HepG2 (cell line): ENCODE results near the gene SRRM4. TPM values are rescaled to one million over a fixed set of nuclear protein-coding genes. Genes with fewer than 3 reads are reported as not detected.

Experiments
- ATAC-seq: fragments of 200-7000 bp; cut with Tn5 transposase; 3 replicates; pipeline ENCODE4 v1.9.1; 2020; ENCODE audit warnings: mild to moderate bottlenecking, moderate library complexity
- BruUV-seq: library from RNA; stranded (reverse); fragments of 400-500 nt; replicated peaks from 2 replicates; lab custom pipeline; 2021; lab: Mats Ljungman, UMichigan
- CTCF ChIA-PET: fragments of 300-600 bp; formaldehyde crosslinking; extraction: SDS; loops from one replicate; lab custom pipeline; 2021; ENCODE audit warnings: low total read pairs, inconsistent platforms, low intra/inter-chr PET ratio; lab: Yijun Ruan, JAX
- POLR2A ChIA-PET: fragments of 350-600 bp; sonication (Branson Sonifier 250); formaldehyde crosslinking; loops from one replicate; lab custom pipeline; 2020; ENCODE audit warnings: antibody characterized with exemption, inconsistent platforms; lab: Yijun Ruan, JAX
- DNase-seq: peaks from one replicate; pipeline ENCODE4 v3.0.0-alpha.2; 2015; ENCODE audit warnings: low spot score
- FAIRE-seq: peaks from 3 replicates; lab custom pipeline; 2011; peaks lifted over from hg19 to GRCh38; lab: Jason Lieb, UNC
- H2AFZ ChIP-seq: one replicate; pipeline ENCODE4 v1.6.1; 2011; ENCODE audit warnings: low read length, inconsistent platforms
- H3K27ac ChIP-seq: fragments of 300-600 bp; 3 replicates; pipeline ENCODE4 v1.8.0; 2011; ENCODE audit warnings: mixed run types, mild to moderate bottlenecking, mixed read lengths, low read length, inconsistent platforms; ENCODE audit not compliant: insufficient read depth; ENCODE audit errors: extremely low read length
- H3K27me3 ChIP-seq, 2 experiments: fragments of 200-600 bp in 1 of 2; 2 replicates in 1 of 2; 3 replicates in 1 of 2; pipeline versions ENCODE4 v1.6.0 to v1.8.0; 2011; ENCODE audit warnings: low read length in 2 of 2, mild to moderate bottlenecking in 2 of 2, moderate library complexity in 2 of 2, inconsistent platforms in 1 of 2; ENCODE audit not compliant: insufficient read depth in 2 of 2, control insufficient read depth in 1 of 2
- H3K36me3 ChIP-seq, 2 experiments: fragments of 200-600 bp in 1 of 2; replicated peaks in 1 of 2; 2 replicates in 1 of 2; 3 replicates in 1 of 2; pipeline versions ENCODE4 v1.5.1 to v1.8.0; 2011; ENCODE audit warnings: low read length in 2 of 2, inconsistent platforms in 1 of 2; ENCODE audit not compliant: insufficient read depth in 2 of 2, control insufficient read depth in 1 of 2
- H3K4me1 ChIP-seq: 2 replicates; pipeline ENCODE4 v1.5.1; 2012; ENCODE audit warnings: low read length, inconsistent platforms; ENCODE audit not compliant: insufficient read depth
- H3K4me2 ChIP-seq: 2 replicates; pipeline ENCODE4 v1.6.0; 2011; ENCODE audit warnings: low read depth, low read length, inconsistent platforms
- H3K4me3 ChIP-seq, 3 experiments: fragments of 200-600 bp in 1 of 3; sonication (generic), shearing (Covaris generic) in 1 of 3; replicated peaks in 1 of 3; 2 replicates each; pipeline ENCODE4 v1.5.1; 2011 to 2016; ENCODE audit warnings: low read length in 3 of 3, inconsistent platforms in 2 of 3, low read depth in 2 of 3, mild to moderate bottlenecking in 2 of 3, control low read depth in 1 of 3, mixed read lengths in 1 of 3; ENCODE audit not compliant: insufficient read depth in 1 of 3
- H3K79me2 ChIP-seq: one replicate; pipeline ENCODE4 v1.6.1; 2011; ENCODE audit warnings: low read length, inconsistent platforms; ENCODE audit not compliant: insufficient read depth
- H3K9ac ChIP-seq: 2 replicates; pipeline ENCODE4 v1.6.0; 2011; ENCODE audit warnings: mild to moderate bottlenecking, low read depth, low read length, inconsistent platforms; ENCODE audit not compliant: insufficient read depth
- H3K9me3 ChIP-seq: 2 replicates; pipeline ENCODE4 v1.5.1; 2012; ENCODE audit warnings: mild to moderate bottlenecking, low read length
- H4K20me1 ChIP-seq: 2 replicates; pipeline ENCODE4 v1.6.0; 2011; ENCODE audit warnings: inconsistent platforms, mild to moderate bottlenecking, low read length, moderate library complexity; ENCODE audit not compliant: insufficient read depth
- CBFB ChIP-seq: sonication (generic); formaldehyde crosslinking; IDR thresholded peaks from 2 replicates; pipeline ENCODE4 v1.4.0; 2020; ENCODE audit warnings: missing genetic modification reagents
- CCDC6 ChIP-seq: sonication (generic); formaldehyde crosslinking; IDR thresholded peaks from 2 replicates; pipeline ENCODE4 v1.8.1; 2022; ENCODE audit warnings: mild to moderate bottlenecking, missing genetic modification reagents, moderate library complexity
- CHCHD3 ChIP-seq: sonication (generic); formaldehyde crosslinking; IDR thresholded peaks from 2 replicates; pipeline ENCODE4 v1.8.0; 2022; ENCODE audit warnings: mild to moderate bottlenecking, missing genetic modification reagents, moderate library complexity
- CTCF ChIP-seq: sonication (generic); formaldehyde crosslinking; IDR thresholded peaks from 2 replicates; pipeline ENCODE4 v1.5.0; 2020; ENCODE audit warnings: mild to moderate bottlenecking, missing genetic modification reagents, moderate library complexity
- ELF1 ChIP-seq: sonication (generic); formaldehyde crosslinking; IDR thresholded peaks from 2 replicates; pipeline ENCODE4 v1.4.0; 2020; ENCODE audit warnings: missing genetic modification reagents
- HDAC6 ChIP-seq: fragments of 200-600 bp; sonication (generic); IDR thresholded peaks from 2 replicates; pipeline ENCODE4 v1.7.0; 2017; ENCODE audit warnings: mild to moderate bottlenecking, antibody characterized with exemption, low read length, low read depth
- IKZF4 ChIP-seq: sonication (generic); formaldehyde crosslinking; IDR thresholded peaks from 2 replicates; pipeline ENCODE4 v1.5.1; 2020; ENCODE audit warnings: borderline replicate concordance, mild to moderate bottlenecking, low read depth, missing genetic modification reagents; ENCODE audit errors: not compliant biosample characterization
- KAT7 ChIP-seq: IDR thresholded peaks from 2 replicates; pipeline ENCODE4 v1.6.1; 2018; ENCODE audit warnings: borderline replicate concordance, missing compliant biosample characterization
- MAFK ChIP-seq, 2 experiments: IDR thresholded peaks in 1 of 2; conservative IDR thresholded peaks in 1 of 2; 2 replicates each; pipeline ENCODE4 v1.6.1; 2011; ENCODE audit warnings: improper control_type of control experiment in 2 of 2, low read length in 2 of 2
- MED1 ChIP-seq: sonication (generic); formaldehyde crosslinking; IDR thresholded peaks from 2 replicates; pipeline ENCODE4 v1.4.0; 2020; ENCODE audit warnings: missing genetic modification reagents
- MLXIP ChIP-seq: sonication (generic); formaldehyde crosslinking; IDR thresholded peaks from 2 replicates; pipeline ENCODE4 v1.9.0; 2021; ENCODE audit warnings: missing genetic modification reagents, borderline replicate concordance
- NFRKB ChIP-seq: fragments of 450-650 bp; IDR thresholded peaks from 2 replicates; pipeline ENCODE4 v1.6.1; 2017
- SKI ChIP-seq: fragments of 450-650 bp; IDR thresholded peaks from one replicate; pipeline ENCODE4 v1.6.1; 2018; ENCODE audit warnings: mild to moderate bottlenecking; ENCODE audit not compliant: partially characterized antibody
- SMC3 ChIP-seq: IDR thresholded peaks from 2 replicates; pipeline ENCODE4 v1.6.1; 2011; ENCODE audit warnings: low read length, improper control_type of control experiment
- SP140L ChIP-seq: sonication (generic); formaldehyde crosslinking; IDR thresholded peaks from 2 replicates; pipeline ENCODE4 v1.4.0; 2020; ENCODE audit warnings: missing genetic modification reagents, borderline replicate concordance
- SP5 ChIP-seq: IDR thresholded peaks from 2 replicates; pipeline ENCODE4 v1.6.1; 2016; ENCODE audit warnings: low read depth, borderline replicate concordance
- SRSF1 ChIP-seq: fragments of 200-400 bp; formaldehyde crosslinking; optimal IDR thresholded peaks from 2 replicates; pipeline ENCODE3; 2017; ENCODE audit warnings: mild to moderate bottlenecking, low read depth, low read length, moderate library complexity
- STAG1 ChIP-seq: sonication (generic); formaldehyde crosslinking; IDR thresholded peaks from 2 replicates; pipeline ENCODE4 v1.4.0; 2020; ENCODE audit warnings: missing genetic modification reagents
- U2AF1 ChIP-seq: fragments of 200-400 bp; formaldehyde crosslinking; optimal IDR thresholded peaks from 2 replicates; pipeline ENCODE3; 2017; ENCODE audit warnings: mild to moderate bottlenecking, low read depth, low read length
- ZNF337 ChIP-seq: sonication (generic); formaldehyde crosslinking; IDR thresholded peaks from 2 replicates; pipeline ENCODE4 v1.5.1; 2020; ENCODE audit warnings: missing genetic modification reagents, low read depth, mild to moderate bottlenecking, borderline replicate concordance
- WGBS: methylation state at CpG from one replicate; pipeline ENCODE4 v1.1.6; 2017; ENCODE audit warnings: low lambda C conversion rate; 5-methylcytosine and 5-hydroxymethylcytosine counted together
- in situ Hi-C: cut with HindIII; loops from 2 replicates; pipeline ENCODE4 v1.10.0; 2017; ENCODE audit warnings: low pct_unique_long_range_greater_than_20kb; ENCODE audit not compliant: extremely low pct_ligation_motif_present
- intact Hi-C: fragments of 100-400 bp; cut with micrococcal nuclease; formaldehyde crosslinking; loops from one replicate; pipeline ENCODE4 v1.10.0; 2022; ENCODE audit not compliant: unreplicated experiment
- polyA plus RNA-seq, 8 experiments: library from polyadenylated mRNA; depleted of rRNA in 3 of 8; stranded (reverse) in 7 of 8; unstranded in 1 of 8; fragments of >200 nt; fragmentation: Illumina TruSeq in 4 of 8; extraction: Trizol in 4 of 8; gene quantifications; 2 replicates each; pipeline versions ENCODE4 v1.2.1 to v1.2.3, GENCODE V29; 2011 to 2016; ENCODE audit warnings: low read depth in 4 of 8, missing spikeins in 1 of 8, mixed read lengths in 1 of 8; ENCODE audit not compliant: insufficient read depth in 1 of 8
- total RNA-seq, 5 experiments: library from RNA; depleted of rRNA; stranded (reverse); fragments of >200 nt; fragmentation: Illumina TruSeq; extraction: Trizol; gene quantifications; 2 replicates each; pipeline ENCODE4 v1.2.3, GENCODE V29; 2016; ENCODE audit warnings: low read depth in 1 of 5

Gene SRRM4
- total and polyA plus RNA-seq, 2 of the 13 experiments (the other 11 are each of a cell fraction or from before 2014, with no cell fraction given): not detected

- H3K79me2 ChIP-seq: no peaks in the 10 kb centered on the region
- in situ Hi-C loops (loop anchor here (25.0 kb wide), 1 partner anchor 625 kb away; no protein-coding TSS in a partner anchor), intact Hi-C loops (no loop called here)
- no peak overlapping the region for H2AFZ ChIP-seq
- CTCF ChIA-PET: interaction anchor here (0.6 kb wide), 1 partner anchor 57 kb away, joined by 3 read pairs; no protein-coding TSS in a partner anchor
- BruUV-seq: no TSS peak
- H3K4me3 ChIP-seq: no peak overlapping the region
- H3K4me1 ChIP-seq: no peaks in the 10 kb centered on the region
- no peaks in the 10 kb centered on the region for H4K20me1 ChIP-seq
- no peaks in the 10 kb centered on the region for H3K27me3 ChIP-seq
- H3K36me3 ChIP-seq: no peaks in the 10 kb centered on the region
- ATAC-seq (no peak), DNase-seq (peak; percentile 16), FAIRE-seq (no peak)
- POLR2A ChIA-PET: no interaction called here
- H3K9me3 ChIP-seq: no peaks in the 10 kb centered on the region
- no peak overlapping the region for H3K27ac ChIP-seq
- no peak overlapping the region for H3K4me2 ChIP-seq
- H3K9ac ChIP-seq: no peak overlapping the region
- WGBS: 32% methylated on average over 17 of the region's 17 CpGs
- no peak for TF ChIP-seq SP5 (CRISPR knock-in tag)
- TF ChIP-seq IKZF4 (CRISPR knock-in tag): no peak
- TF ChIP-seq STAG1 (CRISPR knock-in tag): peak; percentile 29
- TF ChIP-seq MLXIP (CRISPR knock-in tag): no peak
- no peak for TF ChIP-seq SRSF1
- TF ChIP-seq SP140L (CRISPR knock-in tag): no peak
- no peak for TF ChIP-seq ELF1 (CRISPR knock-in tag)
- TF ChIP-seq SKI: no peak
- no peak for TF ChIP-seq CHCHD3 (CRISPR knock-in tag)
- TF ChIP-seq CCDC6 (CRISPR knock-in tag): no peak
- TF ChIP-seq MAFK (conservative IDR thresholded peaks at IDR 0.05 in 1 of 2, IDR thresholded peaks at IDR 0.05 in 1 of 2; ENCODE audit: low read length in 2 of 2): no peak
- peak; percentile 47; the same call in 1 of the 2 replicates for TF ChIP-seq SMC3
- peak; percentile 67 for TF ChIP-seq CTCF (CRISPR knock-in tag)
- no peak for TF ChIP-seq U2AF1
- TF ChIP-seq ZNF337 (CRISPR knock-in tag): no peak
- TF ChIP-seq HDAC6: no peak
- TF ChIP-seq MED1 (CRISPR knock-in tag): no peak
- no peak for TF ChIP-seq CBFB (CRISPR knock-in tag)
- no peak for TF ChIP-seq NFRKB
- TF ChIP-seq KAT7 (CRISPR knock-in tag): no peak
These were observed 55.8 kb downstream of the SRRM4 start for GRCh38 chr12:119036878-119037825.
